Activated CD8-positive, alpha-beta memory T cell treated with anti-CD3 and anti-CD28 coated beads for 24 hours (primary cell): ENCODE data around the gene TTLL11.

Experiments
- DNase-seq: peaks from one replicate; pipeline ENCODE4 v3.0.0-alpha.2; 2020

Gene TTLL11

DNA sequence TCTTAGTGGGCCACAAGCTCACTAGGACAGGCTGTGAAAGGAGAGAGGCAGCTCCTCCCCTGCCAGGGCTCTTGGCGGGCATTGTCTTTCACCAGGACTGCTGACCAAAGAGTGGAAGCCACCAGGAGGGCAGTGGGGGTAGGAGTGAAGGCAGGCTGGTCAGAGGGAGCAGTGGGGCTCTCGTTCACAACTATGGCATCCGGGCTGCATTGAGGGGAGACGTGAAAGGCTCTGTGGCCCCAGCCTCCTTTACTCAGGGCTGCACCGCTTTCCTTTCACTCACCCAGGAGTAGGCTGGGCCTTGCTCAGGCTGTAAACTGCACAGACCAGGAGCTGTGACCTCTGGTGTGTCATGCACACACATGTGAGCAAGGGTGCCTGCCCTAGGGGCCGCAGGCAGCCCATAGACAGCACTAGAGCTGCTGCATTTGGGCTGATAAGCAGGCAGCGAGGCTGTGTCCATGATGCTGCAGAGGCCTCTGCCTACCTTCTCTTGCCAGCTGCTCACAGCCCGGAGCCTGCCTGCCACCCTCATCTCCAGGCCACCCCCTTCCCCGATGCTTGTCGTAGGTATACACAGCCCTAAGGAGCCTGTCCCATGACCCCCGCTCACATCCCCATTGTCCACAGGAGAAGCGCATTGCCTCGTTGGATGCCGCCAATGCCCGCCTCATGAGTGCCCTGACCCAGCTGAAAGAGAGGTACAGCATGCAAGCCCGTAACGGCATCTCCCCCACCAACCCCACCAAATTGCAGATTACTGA, 311.2 kb downstream of the TTLL11 start:
- no peak for DNase-seq

DNA sequence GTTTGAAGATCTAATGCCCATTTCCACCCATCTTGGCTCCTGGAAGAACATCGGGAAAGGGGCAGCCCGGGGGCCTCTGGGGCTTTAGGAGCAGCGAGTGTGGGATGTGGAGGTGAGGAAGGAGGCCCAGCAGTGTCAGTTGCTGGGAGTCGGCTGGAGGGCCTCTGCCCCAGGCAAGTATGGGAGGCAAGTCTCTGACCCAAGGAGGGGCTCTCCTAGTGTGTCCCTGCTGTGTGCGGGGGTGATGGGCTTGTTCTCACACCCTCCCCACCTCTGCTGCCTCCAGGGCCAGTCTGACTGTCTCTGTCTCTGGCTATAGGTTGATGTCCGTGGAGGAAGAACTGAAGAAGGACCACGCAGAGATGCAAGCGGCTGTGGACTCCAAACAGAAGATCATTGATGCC, 312.0 kb downstream of the TTLL11 start:
- DNase-seq = no peak

DNA sequence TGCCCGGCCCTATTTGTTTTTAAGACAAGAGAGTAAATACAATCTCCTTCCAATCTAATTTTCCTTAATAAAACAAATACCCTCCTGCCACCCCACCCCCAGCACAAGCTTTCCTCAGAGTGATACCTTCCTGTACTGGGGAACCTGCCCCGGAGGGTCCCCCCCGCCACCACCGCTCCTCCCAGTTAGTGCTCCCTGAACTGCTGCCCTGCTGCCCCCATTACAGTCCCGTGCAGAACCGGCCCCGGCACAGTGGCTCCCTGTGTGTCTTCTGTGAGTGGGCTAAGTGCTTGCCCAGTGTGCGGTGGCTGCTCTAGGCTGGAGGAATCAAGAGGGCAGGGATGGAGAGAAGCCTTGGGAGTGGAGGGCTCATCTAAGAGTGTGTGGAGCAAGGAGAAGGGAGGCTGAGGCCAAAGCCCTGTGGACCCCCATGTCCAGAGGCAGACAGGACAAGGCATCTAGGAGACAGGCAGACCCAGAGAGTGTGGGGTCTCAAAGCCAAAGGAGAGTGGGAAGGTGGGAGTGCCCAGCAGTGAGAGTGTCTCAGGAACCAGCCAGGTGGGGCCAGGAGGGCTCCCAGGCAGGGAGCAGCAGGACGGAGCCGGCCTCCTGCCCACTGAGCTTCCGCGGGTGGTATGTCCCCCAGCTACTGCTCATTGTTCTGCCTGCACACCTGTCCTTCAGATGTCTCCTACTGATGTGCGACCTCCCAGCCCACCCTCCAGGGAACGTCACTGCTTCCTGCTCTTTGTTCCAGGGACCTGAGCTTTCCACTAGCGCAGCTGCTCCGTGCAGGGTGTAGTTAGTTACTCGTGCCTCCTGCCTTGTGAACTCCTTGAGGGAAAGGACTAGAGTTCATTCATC, 312.7 kb downstream of the TTLL11 start:
- no peak for DNase-seq

DNA sequence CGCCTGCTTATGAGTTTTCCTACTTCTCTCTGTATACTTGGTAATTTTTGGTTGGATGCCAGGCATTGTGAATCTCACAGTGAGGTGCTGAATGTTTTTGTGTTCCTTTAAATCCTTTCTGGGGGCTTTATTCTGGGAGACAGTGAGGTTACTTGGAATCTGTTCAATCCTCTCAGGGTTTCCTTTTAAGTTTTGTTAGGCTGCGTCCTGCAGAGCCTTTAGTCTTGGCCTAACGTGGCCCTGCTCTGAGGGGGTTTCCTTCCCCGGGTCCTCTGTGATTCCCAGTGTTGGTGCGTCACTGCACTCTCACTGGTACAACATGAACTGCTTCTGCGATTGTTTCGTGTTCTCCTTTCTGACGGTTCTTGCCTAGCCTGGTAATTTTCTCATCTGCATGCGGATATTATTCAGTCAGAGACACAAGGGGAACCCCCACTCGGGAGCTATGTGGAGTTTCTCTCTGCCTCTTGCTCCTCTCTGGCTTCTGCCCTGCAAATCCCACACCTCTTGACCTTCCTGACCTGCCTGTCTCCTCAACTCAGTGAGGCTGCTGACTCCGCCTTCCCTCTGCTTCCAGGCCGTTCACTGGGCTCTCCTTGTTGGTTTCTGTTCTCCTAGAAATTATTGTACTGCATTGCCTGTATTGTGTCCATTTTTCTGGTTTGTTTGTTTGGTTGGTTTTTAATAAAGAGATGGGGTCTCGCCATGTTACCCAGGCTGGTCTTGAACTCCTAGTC, 313.6 kb downstream of the TTLL11 start:
- DNase-seq = no peak

DNA sequence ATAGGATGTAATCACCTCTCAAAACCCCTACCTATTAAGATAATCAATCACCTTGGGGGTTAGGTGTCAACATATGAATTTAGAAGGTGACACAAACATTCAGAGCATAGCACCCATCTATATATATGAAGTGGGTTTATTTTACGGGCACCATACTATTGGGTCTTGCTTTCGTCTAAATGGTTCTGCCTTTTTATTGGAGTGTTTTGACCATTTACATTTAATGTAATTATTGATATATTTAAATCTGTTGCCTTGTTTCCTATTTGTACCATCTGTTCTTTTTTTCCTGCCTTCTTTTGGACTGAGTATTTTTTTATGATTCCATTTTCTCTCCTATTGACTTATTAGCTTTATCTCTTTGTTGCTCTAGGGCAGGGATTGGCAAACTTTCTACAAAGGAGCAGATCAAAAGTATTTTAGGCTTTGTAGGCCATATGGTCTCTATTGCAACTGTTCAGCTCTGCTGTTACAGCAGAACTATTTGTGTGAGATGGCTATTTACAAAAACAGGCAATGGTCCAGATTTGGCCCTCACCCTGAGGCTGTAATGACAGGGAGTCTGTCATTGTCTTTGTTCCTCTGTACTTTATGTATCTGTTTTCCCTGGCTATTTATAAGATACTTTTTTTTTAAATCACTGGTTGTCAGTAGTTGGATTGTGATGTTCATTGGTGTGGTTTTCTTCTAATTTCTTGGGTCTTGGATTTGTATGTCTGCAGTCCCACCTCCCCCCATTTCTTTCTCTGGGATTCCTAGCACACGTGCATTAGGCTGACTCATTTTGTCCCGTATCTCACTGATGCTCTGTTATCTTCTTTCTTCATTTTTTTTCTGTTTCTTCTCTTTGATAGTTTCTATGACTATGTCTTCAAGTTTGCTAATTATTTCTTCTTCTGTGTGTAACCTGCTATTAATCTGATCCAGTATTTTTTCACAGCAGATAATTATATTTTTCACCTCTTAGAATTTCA, 314.6 kb downstream of the TTLL11 start:
- DNase-seq = no peak

DNA sequence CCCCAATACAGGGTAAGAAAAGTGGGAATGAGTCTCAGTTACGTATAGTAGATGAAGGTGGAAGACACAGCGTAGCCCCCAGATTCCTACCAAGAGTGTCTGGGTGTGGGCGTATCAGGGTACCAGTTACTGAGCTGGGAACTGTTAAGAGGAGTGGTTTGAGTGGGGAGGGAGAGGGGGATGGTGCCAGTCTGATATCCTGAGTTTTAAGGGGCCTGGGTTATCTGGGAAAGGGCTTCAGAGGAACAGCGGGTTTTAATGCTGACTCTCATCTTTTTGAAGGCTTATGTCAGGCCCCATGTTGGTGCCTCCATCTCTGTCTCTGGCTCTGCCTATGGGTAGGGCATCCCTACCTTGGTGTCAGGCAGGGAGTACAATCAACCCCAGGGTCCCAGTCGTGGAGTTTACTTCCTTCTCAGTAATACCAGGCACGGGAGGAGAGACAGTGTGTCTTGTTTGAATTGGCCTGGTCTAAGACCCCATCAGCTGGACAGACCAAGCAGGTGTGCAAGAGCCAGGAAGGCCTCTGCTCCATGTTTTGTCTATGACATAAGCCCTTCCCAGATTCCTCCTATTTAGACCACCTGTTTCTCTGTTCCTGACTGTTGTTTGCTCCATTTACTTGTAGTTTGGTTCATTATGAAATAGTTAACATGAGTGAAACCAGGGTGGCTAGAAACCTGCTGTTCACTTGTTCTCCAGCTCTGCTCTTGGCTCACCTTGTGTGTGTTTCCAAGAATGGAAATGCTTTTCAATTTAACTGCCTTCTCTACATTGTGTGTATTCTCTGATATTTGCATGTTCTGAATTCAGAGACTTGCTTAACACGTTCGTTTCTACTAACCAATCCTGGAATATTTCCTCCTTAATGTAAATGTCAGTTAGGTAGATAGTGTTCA, 316.1 kb downstream of the TTLL11 start:
- DNase-seq = no peak

DNA sequence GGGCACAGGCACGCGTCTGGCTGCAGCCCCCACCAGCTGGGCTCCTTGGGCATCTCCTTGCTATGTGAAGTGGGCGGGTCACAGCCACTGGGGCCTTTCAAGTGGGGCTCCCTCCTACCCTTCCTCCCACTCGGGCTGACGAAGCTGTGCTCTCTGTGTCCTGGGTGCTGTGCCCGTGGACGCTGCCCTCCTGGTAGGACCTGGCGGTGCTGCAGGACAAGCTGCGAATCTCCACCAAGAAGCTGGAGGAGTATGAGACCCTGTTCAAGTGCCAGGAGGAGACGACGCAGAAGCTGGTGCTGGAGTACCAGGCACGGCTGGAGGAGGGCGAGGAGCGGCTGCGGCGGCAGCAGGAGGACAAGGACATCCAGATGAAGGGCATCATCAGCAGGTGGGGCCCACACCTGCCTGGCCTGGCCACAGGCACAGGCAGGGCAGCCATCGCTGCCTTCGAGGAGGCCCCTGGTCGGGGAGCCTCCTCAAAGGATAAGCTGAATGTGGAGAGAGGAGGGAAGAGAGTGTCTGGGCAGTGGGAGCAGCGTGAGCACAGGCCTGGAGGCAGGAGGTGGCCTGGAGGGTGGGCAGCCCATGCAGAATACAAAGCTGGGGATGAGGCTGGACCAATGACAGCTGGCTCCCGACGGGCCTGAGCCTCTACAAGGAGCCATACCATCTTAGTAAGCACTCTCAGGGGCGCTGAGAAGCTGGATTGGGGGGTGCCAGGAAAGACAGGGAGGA, 316.9 kb downstream of the TTLL11 start:
- DNase-seq = no peak

DNA sequence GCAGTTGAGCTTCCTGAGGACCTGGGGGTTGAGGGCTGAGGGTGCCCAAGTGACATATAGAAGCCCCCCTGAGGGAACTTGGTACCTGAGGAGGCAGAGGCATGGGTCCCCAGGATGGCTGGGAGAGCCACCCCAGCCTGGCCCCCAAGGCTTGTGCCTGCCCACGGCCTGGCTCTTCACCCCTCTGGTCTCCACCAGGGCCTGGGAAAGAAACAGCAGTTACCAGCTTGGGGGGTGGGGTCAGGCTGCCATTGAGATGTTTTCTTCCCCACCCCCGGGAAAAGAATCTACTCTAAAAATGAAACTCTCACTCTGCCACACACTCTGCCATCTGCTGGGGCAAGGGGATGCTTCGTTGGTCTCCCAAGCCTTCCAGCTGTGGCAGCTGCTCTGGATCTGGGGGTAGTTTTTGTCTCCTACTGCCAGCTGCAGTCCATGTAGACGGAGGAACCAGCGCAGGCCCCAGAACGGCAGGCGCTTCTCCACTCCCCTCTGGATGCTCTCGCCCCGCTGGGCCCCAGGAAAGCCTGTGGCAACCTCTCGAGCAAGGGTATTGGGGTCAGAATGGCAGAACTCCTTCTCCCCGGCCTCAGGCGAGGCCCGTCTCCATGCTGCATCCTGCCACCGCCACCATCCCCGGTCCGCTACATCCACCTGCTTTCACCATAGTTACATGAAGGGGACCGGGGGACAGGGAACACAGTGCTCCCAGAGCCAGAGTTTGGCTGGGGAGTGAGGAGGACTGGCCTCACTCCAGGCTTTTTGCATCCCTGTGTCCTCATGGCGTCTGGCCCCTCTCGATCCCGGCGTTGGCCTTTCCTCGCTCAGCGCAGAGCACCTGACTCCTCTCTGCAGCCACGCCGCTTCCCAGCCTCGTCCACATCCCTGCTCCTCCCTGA, 318.1 kb downstream of the TTLL11 start:
- DNase-seq = no peak

DNA sequence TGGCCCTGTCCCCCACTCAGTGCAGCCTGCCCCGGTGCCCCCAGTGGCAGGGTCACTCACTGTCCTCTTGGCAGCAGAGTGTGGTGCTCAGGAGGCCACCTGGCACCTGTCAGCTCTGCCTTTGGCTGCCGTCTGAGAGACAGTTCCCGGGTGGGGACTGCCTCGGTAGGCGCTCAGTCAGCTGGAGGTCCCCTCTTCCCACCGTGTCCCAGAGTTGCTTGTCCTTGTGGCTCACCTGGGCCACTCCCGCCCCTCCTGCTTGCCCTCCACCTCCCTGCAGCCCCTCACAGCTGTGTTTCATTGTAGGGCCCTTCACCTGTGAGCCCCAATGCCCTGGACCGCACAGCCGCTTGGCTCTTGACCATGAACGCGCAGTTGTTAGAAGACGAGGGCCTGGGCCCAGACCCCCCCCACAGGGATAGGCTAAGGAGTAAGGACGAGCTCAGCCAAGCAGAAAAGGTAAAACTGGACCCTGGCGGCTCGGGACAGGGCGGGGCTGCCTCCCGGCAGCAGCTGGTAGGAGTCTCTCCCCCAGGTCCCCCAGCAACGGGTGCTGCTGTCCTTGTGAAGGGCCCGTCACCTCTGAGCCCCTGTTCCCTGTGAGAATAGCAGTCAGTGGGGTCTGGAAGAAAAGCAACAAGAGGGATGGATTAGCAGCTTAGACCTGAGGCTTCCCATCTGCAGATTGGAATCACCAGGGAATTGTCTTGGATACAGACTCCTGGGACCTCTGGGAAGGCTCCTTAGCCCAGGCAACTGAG, 319.0 kb downstream of the TTLL11 start:
- no peak for DNase-seq

DNA sequence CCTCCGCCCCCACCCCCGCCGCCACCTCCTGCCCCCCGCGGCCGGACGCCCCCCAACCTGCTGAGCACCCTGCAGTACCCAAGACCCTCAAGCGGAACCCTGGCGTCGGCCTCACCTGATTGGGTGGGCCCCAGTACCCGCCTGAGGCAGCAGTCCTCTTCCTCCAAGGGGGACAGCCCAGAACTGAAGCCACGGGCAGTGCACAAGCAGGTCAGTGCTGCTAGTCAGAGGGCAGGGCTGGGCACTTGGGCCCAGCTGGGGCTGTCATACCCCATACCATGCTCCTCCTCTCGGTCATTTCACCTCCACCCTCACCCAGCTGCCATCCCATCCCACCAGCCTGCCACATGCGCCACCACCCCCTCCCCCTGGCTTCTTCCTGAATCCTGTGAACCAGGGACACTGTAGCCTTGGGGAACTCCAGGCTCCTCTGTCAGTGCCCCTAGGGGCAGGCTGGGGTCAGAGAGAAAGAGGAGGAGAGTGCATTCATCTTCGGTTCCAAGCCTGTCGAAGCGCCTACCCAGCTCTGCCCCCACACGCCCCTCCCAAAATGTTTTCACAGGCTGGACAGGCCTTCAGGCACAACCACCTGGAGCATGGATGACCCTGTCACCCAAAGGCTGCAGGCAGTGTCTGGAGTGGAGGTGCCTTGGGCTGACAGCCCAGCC, 319.7 kb downstream of the TTLL11 start:
- DNase-seq = no peak

DNA sequence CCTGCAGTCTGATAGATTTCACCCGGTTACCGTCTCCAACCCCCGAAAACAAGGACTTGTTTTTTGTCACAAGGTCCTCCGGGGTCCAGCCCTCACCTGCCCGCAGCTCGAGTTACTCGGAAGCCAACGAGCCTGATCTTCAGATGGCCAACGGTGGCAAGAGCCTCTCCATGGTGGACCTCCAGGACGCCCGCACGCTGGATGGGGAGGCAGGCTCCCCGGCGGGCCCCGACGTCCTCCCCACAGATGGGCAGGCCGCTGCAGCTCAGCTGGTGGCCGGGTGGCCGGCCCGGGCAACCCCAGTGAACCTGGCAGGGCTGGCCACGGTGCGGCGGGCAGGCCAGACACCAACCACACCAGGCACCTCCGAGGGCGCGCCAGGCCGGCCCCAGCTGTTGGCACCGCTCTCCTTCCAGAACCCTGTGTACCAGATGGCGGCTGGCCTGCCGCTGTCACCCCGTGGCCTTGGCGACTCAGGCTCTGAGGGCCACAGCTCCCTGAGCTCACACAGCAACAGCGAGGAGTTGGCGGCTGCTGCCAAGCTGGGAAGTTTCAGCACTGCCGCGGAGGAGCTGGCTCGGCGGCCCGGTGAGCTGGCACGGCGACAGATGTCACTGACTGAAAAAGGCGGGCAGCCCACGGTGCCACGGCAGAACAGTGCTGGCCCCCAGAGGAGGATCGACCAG, 320.4 kb downstream of the TTLL11 start:
- no peak for DNase-seq
